Liver (tissue), 3 donors: ENCODE measurements around the gene NDUFA12.

Source experiments
- FOXA2 ChIP-seq: IDR thresholded peaks from 2 replicates; pipeline ENCODE4 v1.6.1; 2016; ENCODE audit warnings: antibody characterized with exemption
- RAD21 ChIP-seq, 2 donors: IDR thresholded peaks; 2 replicates each; pipeline ENCODE4 v1.6.1; 2016; ENCODE audit warnings: antibody characterized with exemption in 2 of 2, mild to moderate bottlenecking in 2 of 2
- TAF1 ChIP-seq: conservative IDR thresholded peaks from 2 replicates; pipeline ENCODE4 v1.6.1; 2016; ENCODE audit warnings: antibody characterized with exemption, mild to moderate bottlenecking
- YY1 ChIP-seq: IDR thresholded peaks from 2 replicates; pipeline ENCODE4 v1.6.1; 2016; ENCODE audit warnings: antibody characterized with exemption, mild to moderate bottlenecking
- TF ChIP-seq, protein P1 (sequence below): fragments of 150-350 bp; IDR thresholded peaks from 2 replicates; pipeline ENCODE4 v1.5.1; 2017; ENCODE audit warnings: improper control_type of control experiment, low read depth, low read length; ENCODE audit not compliant: missing input control
- donor health status: healthy.
- donor health status: healthy.

DNA sequence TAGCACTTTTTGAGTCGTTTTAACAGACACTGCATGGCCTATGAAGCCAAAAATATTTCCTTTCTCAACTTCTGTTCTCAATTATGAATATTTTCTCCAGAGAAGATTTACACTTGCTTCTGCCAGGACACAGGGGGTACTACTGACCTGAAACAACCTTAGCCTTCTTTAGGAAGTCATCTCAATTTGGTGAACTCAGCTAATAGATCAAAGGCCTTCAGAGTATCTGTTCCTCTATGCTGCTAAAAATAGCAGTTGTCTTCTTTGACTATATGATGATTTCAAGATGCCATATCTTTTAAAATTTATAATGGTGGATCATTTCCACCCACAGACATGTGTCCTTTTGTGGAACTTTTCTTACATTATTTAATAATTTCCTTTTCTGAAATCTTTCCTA is 14.0 kb upstream of the NDUFA12 start:
- TF ChIP-seq RAD21 (IDR thresholded peaks at IDR 0.05) (no peak), FOXA2 (no peak), TAF1 (no peak), YY1 (no peak)
- TF ChIP-seq, protein P1, sequence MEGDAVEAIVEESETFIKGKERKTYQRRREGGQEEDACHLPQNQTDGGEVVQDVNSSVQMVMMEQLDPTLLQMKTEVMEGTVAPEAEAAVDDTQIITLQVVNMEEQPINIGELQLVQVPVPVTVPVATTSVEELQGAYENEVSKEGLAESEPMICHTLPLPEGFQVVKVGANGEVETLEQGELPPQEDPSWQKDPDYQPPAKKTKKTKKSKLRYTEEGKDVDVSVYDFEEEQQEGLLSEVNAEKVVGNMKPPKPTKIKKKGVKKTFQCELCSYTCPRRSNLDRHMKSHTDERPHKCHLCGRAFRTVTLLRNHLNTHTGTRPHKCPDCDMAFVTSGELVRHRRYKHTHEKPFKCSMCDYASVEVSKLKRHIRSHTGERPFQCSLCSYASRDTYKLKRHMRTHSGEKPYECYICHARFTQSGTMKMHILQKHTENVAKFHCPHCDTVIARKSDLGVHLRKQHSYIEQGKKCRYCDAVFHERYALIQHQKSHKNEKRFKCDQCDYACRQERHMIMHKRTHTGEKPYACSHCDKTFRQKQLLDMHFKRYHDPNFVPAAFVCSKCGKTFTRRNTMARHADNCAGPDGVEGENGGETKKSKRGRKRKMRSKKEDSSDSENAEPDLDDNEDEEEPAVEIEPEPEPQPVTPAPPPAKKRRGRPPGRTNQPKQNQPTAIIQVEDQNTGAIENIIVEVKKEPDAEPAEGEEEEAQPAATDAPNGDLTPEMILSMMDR, result no peak
